Subcutaneous adipose tissue (tissue), 4 donors: ENCODE results near the gene ABCG8. TPM values are rescaled to one million over a fixed set of nuclear protein-coding genes. Genes with fewer than 3 reads are reported as not detected.

Source experiments
- total RNA-seq, 4 donors: library from RNA; depleted of rRNA; stranded (reverse); fragments of >200 nt; gene quantifications; one replicate each; pipeline ENCODE4 v1.1.0, GENCODE V29; 2016
- TF ChIP-seq, protein P1 (sequence below): fragments of 450-650 bp; IDR thresholded peaks from one replicate; pipeline ENCODE4 v1.5.1; 2016; ENCODE audit warnings: low read depth, mild to moderate bottlenecking, control low read depth, antibody characterized with exemption, moderate library complexity

Gene ABCG8
- total RNA-seq, 4 donors from 2014 or later: 0.19 TPM; not detected in 3

DNA sequence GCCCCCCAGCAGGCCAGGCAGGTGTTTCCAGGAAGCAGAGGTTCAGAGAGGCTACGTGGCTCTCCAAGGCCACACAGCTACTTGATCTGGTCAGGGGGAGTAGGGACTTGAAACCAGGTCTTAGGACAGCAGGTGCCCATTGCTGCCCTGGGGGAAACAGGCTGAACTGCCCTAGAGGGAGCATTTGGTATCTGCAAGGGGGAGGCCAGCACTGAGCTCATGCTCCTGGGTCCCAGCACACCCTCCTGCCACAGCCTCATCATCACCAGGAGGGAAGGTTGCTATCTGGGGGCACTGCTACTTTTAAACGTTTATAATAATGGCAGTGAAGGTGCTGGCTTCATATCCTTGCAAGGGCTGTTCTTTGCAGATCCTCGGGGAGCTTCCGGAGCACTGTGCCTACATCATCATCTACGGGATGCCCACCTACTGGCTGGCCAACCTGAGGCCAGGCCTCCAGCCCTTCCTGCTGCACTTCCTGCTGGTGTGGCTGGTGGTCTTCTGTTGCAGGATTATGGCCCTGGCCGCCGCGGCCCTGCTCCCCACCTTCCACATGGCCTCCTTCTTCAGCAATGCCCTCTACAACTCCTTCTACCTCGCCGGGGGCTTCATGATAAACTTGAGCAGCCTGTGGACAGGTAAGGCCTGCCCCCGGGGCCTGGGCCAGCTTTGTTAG is 36.1 kb downstream of the ABCG8 start:
- TF ChIP-seq, protein P1, sequence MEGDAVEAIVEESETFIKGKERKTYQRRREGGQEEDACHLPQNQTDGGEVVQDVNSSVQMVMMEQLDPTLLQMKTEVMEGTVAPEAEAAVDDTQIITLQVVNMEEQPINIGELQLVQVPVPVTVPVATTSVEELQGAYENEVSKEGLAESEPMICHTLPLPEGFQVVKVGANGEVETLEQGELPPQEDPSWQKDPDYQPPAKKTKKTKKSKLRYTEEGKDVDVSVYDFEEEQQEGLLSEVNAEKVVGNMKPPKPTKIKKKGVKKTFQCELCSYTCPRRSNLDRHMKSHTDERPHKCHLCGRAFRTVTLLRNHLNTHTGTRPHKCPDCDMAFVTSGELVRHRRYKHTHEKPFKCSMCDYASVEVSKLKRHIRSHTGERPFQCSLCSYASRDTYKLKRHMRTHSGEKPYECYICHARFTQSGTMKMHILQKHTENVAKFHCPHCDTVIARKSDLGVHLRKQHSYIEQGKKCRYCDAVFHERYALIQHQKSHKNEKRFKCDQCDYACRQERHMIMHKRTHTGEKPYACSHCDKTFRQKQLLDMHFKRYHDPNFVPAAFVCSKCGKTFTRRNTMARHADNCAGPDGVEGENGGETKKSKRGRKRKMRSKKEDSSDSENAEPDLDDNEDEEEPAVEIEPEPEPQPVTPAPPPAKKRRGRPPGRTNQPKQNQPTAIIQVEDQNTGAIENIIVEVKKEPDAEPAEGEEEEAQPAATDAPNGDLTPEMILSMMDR: no peak

- TF ChIP-seq, protein P1: no peak
Observed at GRCh38 chr2:43877782-43878464, 39.2 kb downstream of the ABCG8 start.

- TF ChIP-seq, protein P1: no peak
Observed at GRCh38 chr2:43879261-43879660, 40.5 kb downstream of the ABCG8 start.

GRCh38 chr2:43880471-43880870 is 41.7 kb downstream of the ABCG8 start:
- TF ChIP-seq, protein P1: no peak

- TF ChIP-seq, protein P1: no peak
Observed at GRCh38 chr2:43880952-43881351, 42.2 kb downstream of the ABCG8 start.

- TF ChIP-seq, protein P1: no peak
Observed at GRCh38 chr2:43882312-43882711, 43.5 kb downstream of the ABCG8 start.

GRCh38 chr2:43884689-43885088 is 45.9 kb downstream of the ABCG8 start:
- TF ChIP-seq, protein P1: no peak
